HUES6 (cell line): Measurements from ENCODE around the gene CDC123.
A peak's percentile ranks its signal among the peaks of the same experiment; 100 is the strongest.

Experiments used
- H3K27ac ChIP-seq: 2 replicates; pipeline ENCODE4 v1.7.0; 2013; ENCODE audit warnings: low read depth, mild to moderate bottlenecking, low read length, inconsistent platforms
- H3K27me3 ChIP-seq: 2 replicates; pipeline ENCODE4 v1.6.1; 2013; ENCODE audit warnings: low read length; ENCODE audit not compliant: control insufficient read depth, insufficient read depth
- H3K36me3 ChIP-seq: 2 replicates; pipeline ENCODE4 v1.6.1; 2013; ENCODE audit warnings: low read length; ENCODE audit not compliant: control insufficient read depth, insufficient read depth
- H3K4me1 ChIP-seq: 2 replicates; pipeline ENCODE4 v1.6.1; 2013; ENCODE audit warnings: low read length; ENCODE audit not compliant: control insufficient read depth, insufficient read depth
- H3K4me3 ChIP-seq: 2 replicates; pipeline ENCODE4 v1.5.1; 2013; ENCODE audit warnings: low read depth, low read length
- H3K9ac ChIP-seq: one replicate; pipeline ENCODE4 v1.6.1; 2013; ENCODE audit warnings: mild to moderate bottlenecking, low read length
- H3K9me3 ChIP-seq: 2 replicates; pipeline ENCODE4 v1.6.1; 2013; ENCODE audit warnings: low read depth, low read length; ENCODE audit not compliant: control insufficient read depth, insufficient read depth

CDC123 gene

GRCh38 chr10:12191715-12192114 is 4.3 kb upstream of the CDC123 start:
- Histone ChIP-seq H3K4me3 (no peak overlapping the region), H3K36me3 (peaks cover 19% of the 10 kb centered on the region), H3K9me3 (no peaks in the 10 kb centered on the region), H3K4me1 (0 out of 2 replicates have a peak, but pooled peaks cover 4% of the 10 kb centered on the region), H3K9ac (no peak overlapping the region), H3K27ac (no peak overlapping the region), H3K27me3 (no peaks in the 10 kb centered on the region)

GRCh38 chr10:12193193-12193592 is 2.8 kb upstream of the CDC123 start:
- H3K9ac ChIP-seq = no peak overlapping the region
- H3K4me1 ChIP-seq = 0 out of 2 replicates have a peak, but pooled peaks cover 4% of the 10 kb centered on the region
- no peaks in the 10 kb centered on the region for H3K9me3 ChIP-seq
- no peak overlapping the region for H3K27ac ChIP-seq
- no peak overlapping the region for H3K4me3 ChIP-seq
- peaks cover 10% of the 10 kb centered on the region for H3K36me3 ChIP-seq
- no peaks in the 10 kb centered on the region for H3K27me3 ChIP-seq

- Histone ChIP-seq H3K36me3 (peaks cover 21% of the 10 kb centered on the region), H3K4me1 (no peaks in the 10 kb centered on the region), H3K27ac (peak overlapping the region; percentile 89), H3K27me3 (no peaks in the 10 kb centered on the region), H3K9ac (peak overlapping the region; percentile 94), H3K4me3 (peak overlapping the region; percentile 88), H3K9me3 (no peaks in the 10 kb centered on the region)
Measured at GRCh38 chr10:12194752-12195271, 1.2 kb upstream of the CDC123 start.

GRCh38 chr10:12195281-12195602 is 746 bp upstream of the CDC123 start:
- Histone ChIP-seq H3K27ac (peak overlapping the region; percentile 89), H3K4me1 (no peaks in the 10 kb centered on the region), H3K27me3 (no peaks in the 10 kb centered on the region), H3K9me3 (no peaks in the 10 kb centered on the region), H3K4me3 (peak overlapping the region; percentile 88), H3K9ac (peak overlapping the region; percentile 94), H3K36me3 (peaks cover 22% of the 10 kb centered on the region)

DNA sequence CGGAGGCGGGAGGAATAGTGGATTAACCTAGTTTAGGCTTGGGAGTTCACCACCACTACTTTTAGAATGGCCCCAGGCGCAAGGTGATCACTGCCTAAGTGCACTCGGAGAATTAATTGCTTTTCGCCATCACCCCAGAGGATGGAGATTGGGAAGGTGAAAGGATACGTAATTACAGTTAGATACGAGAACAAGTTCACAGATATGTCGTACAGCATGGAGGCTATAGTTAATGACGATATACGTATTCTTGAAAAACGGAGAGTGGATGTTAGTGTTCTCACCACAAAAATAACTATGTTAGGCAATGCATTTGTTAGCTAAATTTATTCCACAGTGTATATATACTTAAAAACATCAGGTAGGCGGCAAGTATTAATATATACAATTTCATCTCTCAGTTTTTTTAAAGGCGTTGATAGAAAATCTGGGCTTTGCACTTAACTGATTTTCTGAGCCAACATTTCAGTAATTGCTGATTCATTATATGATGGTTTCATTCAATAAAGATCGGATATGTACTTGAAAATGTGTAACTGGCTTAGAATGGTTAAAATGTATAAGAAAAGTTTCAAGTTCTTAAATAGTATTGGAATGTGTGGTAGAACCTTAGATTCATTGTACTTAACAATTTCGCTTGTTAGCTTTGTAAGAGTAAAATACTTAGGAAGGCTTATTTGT is 683 bp downstream of the CDC123 start:
- peak overlapping the region; percentile 89; the same call in 1 of the 2 replicates for H3K27ac ChIP-seq
- no peaks in the 10 kb centered on the region for H3K27me3 ChIP-seq
- H3K36me3 ChIP-seq = peaks cover 32% of the 10 kb centered on the region
- peak overlapping the region; percentile 94 for H3K9ac ChIP-seq
- no peaks in the 10 kb centered on the region for H3K9me3 ChIP-seq
- H3K4me3 ChIP-seq = peak overlapping the region; percentile 88
- no peaks in the 10 kb centered on the region for H3K4me1 ChIP-seq

- no peaks in the 10 kb centered on the region for H3K4me1 ChIP-seq
- H3K36me3 ChIP-seq = peaks cover 41% of the 10 kb centered on the region
- H3K4me3 ChIP-seq = no peak overlapping the region
- no peak overlapping the region for H3K27ac ChIP-seq
- no peaks in the 10 kb centered on the region for H3K27me3 ChIP-seq
- no peaks in the 10 kb centered on the region for H3K9me3 ChIP-seq
- no peak overlapping the region for H3K9ac ChIP-seq
Measured at GRCh38 chr10:12198156-12198555, 2.2 kb downstream of the CDC123 start.

GRCh38 chr10:12200850-12201249 is 4.9 kb downstream of the CDC123 start:
- Histone ChIP-seq H3K27ac (no peak overlapping the region), H3K27me3 (no peaks in the 10 kb centered on the region), H3K36me3 (peaks cover 55% of the 10 kb centered on the region), H3K4me1 (no peaks in the 10 kb centered on the region), H3K9ac (no peak overlapping the region), H3K9me3 (no peaks in the 10 kb centered on the region), H3K4me3 (no peak overlapping the region)

GRCh38 chr10:12201543-12201942 is 5.6 kb downstream of the CDC123 start:
- no peak overlapping the region for H3K27ac ChIP-seq
- H3K4me1 ChIP-seq = no peaks in the 10 kb centered on the region
- no peaks in the 10 kb centered on the region for H3K27me3 ChIP-seq
- no peak overlapping the region for H3K9ac ChIP-seq
- peaks cover 57% of the 10 kb centered on the region for H3K36me3 ChIP-seq
- H3K9me3 ChIP-seq = no peaks in the 10 kb centered on the region
- no peak overlapping the region for H3K4me3 ChIP-seq

GRCh38 chr10:12202226-12202625 is 6.2 kb downstream of the CDC123 start:
- Histone ChIP-seq H3K9me3 (no peaks in the 10 kb centered on the region), H3K36me3 (peaks cover 58% of the 10 kb centered on the region), H3K9ac (no peak overlapping the region), H3K27me3 (no peaks in the 10 kb centered on the region), H3K4me1 (no peaks in the 10 kb centered on the region), H3K27ac (no peak overlapping the region), H3K4me3 (no peak overlapping the region)

- Histone ChIP-seq H3K4me3 (no peak overlapping the region), H3K9ac (no peak overlapping the region), H3K27ac (no peak overlapping the region), H3K4me1 (no peaks in the 10 kb centered on the region), H3K9me3 (no peaks in the 10 kb centered on the region), H3K27me3 (no peaks in the 10 kb centered on the region), H3K36me3 (peaks cover 75% of the 10 kb centered on the region)
Measured at GRCh38 chr10:12205082-12205481, 9.1 kb downstream of the CDC123 start.

DNA sequence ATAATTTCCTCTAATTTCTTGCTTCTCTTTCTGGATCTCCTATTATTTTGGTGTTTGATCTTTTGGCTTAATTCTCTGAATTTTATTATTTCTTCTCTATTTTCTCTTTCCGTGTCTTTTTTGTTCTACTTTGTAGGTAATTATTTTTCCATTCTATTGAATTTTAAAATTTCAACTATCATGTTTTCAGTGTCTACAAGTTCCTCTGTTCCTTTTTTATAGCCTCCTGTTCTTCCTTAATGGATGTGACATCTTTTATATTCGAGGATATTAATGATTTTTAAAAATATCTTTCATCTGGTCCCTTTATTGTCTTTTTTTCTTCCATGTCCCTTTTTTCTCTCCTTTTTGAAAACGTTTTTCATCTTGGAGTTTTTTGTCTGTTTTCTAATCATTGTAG is 11.1 kb downstream of the CDC123 start:
- Histone ChIP-seq H3K9ac (no peak overlapping the region), H3K9me3 (no peaks in the 10 kb centered on the region), H3K36me3 (peaks cover 74% of the 10 kb centered on the region), H3K4me3 (no peak overlapping the region), H3K27me3 (no peaks in the 10 kb centered on the region), H3K4me1 (no peaks in the 10 kb centered on the region), H3K27ac (no peak overlapping the region)
